Non-pigmented ciliary epithelial cell (primary cell): ENCODE results near the gene NLGN2.

Source experiments
- DNase-seq: peaks from one replicate; pipeline ENCODE4 v3.0.0-alpha.2; 2010; ENCODE audit warnings: low read depth

Gene NLGN2

GRCh38 chr17:7414837-7415236 lies 7.2 kb downstream of the NLGN2 start:
- no peak for DNase-seq

- no peak for DNase-seq
Measured at GRCh38 chr17:7415784-7416183, 8.1 kb downstream of the NLGN2 start.

GRCh38 chr17:7416323-7416722 lies 8.7 kb downstream of the NLGN2 start:
- no peak for DNase-seq

- no peak for DNase-seq
Measured at GRCh38 chr17:7417056-7417655, 9.5 kb downstream of the NLGN2 start.

- DNase-seq, result no peak
Measured at GRCh38 chr17:7418472-7419152, 11.0 kb downstream of the NLGN2 start.

- no peak for DNase-seq
Measured at GRCh38 chr17:7419819-7420610, 12.4 kb downstream of the NLGN2 start, which contains the start of gene SPEM1. SPEM1 (plus strand) TSS chr17:7420324; CDS start chr17:7420385, 61 bp downstream.

GRCh38 chr17:7421186-7421585 lies 13.5 kb downstream of the NLGN2 start:
- no peak for DNase-seq

GRCh38 chr17:7423679-7424078 lies 16.0 kb downstream of the NLGN2 start:
- DNase-seq, result no peak

- DNase-seq, result no peak
Measured at GRCh38 chr17:7425316-7425715, 17.7 kb downstream of the NLGN2 start, which contains the start of gene SPEM2. SPEM2 (plus strand) TSS chr17:7425616; CDS start chr17:7425689, 73 bp downstream.

- no peak for DNase-seq
Measured at GRCh38 chr17:7425756-7426155, 18.1 kb downstream of the NLGN2 start.

- DNase-seq, result no peak
Measured at GRCh38 chr17:7426203-7426863, 18.7 kb downstream of the NLGN2 start.

GRCh38 chr17:7426896-7427489 lies 19.3 kb downstream of the NLGN2 start:
- DNase-seq, result no peak

- no peak for DNase-seq
Measured at GRCh38 chr17:7427549-7427948, 19.9 kb downstream of the NLGN2 start.

GRCh38 chr17:7428557-7428956 lies 20.9 kb downstream of the NLGN2 start, which contains the start of gene SPEM3:
SPEM3 (plus strand) TSS chr17:7428857; CDS start chr17:7428903, 46 bp downstream.
- DNase-seq, result no peak

- no peak for DNase-seq
Measured at GRCh38 chr17:7429722-7430121, 22.1 kb downstream of the NLGN2 start.

GRCh38 chr17:7431231-7431630 lies 23.6 kb downstream of the NLGN2 start:
- no peak for DNase-seq

- DNase-seq, result no peak
Measured at GRCh38 chr17:7432296-7432695, 24.7 kb downstream of the NLGN2 start.

GRCh38 chr17:7435676-7436555 lies 28.3 kb downstream of the NLGN2 start:
- no peak for DNase-seq

GRCh38 chr17:7436556-7437368 lies 29.1 kb downstream of the NLGN2 start:
- no peak for DNase-seq

GRCh38 chr17:7437369-7437863 lies 29.8 kb downstream of the NLGN2 start:
- DNase-seq, result no peak
